ENCODE measurements around the gene JAK1. TPM values are rescaled to one million over a fixed set of nuclear protein-coding genes. Genes with fewer than 3 reads are reported as not detected.

The JAK1 gene
- total RNA-seq, 1 donor from 2014 or later = 156 TPM

- intact Hi-C loops (cut with DNase I) = no loop called here
- ATAC-seq = no peak
- no peaks in the 10 kb centered on the region for H3K27me3 ChIP-seq (ENCODE audit: low read depth)
- H3K36me3 ChIP-seq = peaks cover 70% of the 10 kb centered on the region
- no peak for TF ChIP-seq CTCF (IDR thresholded peaks at IDR 0.05)
- no peak overlapping the region for H3K27ac ChIP-seq
- H3K9me3 ChIP-seq = no peaks in the 10 kb centered on the region
- H3K4me3 ChIP-seq = no peak overlapping the region
- DNase-seq = no peak
- no peaks in the 10 kb centered on the region for H3K4me1 ChIP-seq
Observed at GRCh38 chr1:64880449-64880848, 85.9 kb downstream of the JAK1 start.

GRCh38 chr1:64878931-64879611 is 87.3 kb downstream of the JAK1 start:
- no peak for TF ChIP-seq CTCF (IDR thresholded peaks at IDR 0.05)
- peaks cover 84% of the 10 kb centered on the region for H3K36me3 ChIP-seq
- H3K27ac ChIP-seq = no peak overlapping the region

GRCh38 chr1:64878090-64878489 is 88.3 kb downstream of the JAK1 start:
- Histone ChIP-seq H3K9me3 (no peaks in the 10 kb centered on the region), H3K27me3 (ENCODE audit: low read depth) (no peaks in the 10 kb centered on the region), H3K4me3 (no peak overlapping the region), H3K27ac (no peak overlapping the region), H3K36me3 (peaks cover 87% of the 10 kb centered on the region), H3K4me1 (no peaks in the 10 kb centered on the region)
- intact Hi-C loops (cut with DNase I) = no loop called here
- no peak for DNase-seq
- TF ChIP-seq CTCF (IDR thresholded peaks at IDR 0.05) = no peak
- ATAC-seq = no peak

More at GRCh38 chr1:64878931-64879611, 87.3 kb downstream of the JAK1 start:
- Histone ChIP-seq H3K4me3 (no peak overlapping the region), H3K9me3 (no peaks in the 10 kb centered on the region), H3K4me1 (no peaks in the 10 kb centered on the region), H3K27me3 (ENCODE audit: low read depth) (no peaks in the 10 kb centered on the region)
- no peak for DNase-seq
- no peak for ATAC-seq
- intact Hi-C loops (cut with DNase I) = no loop called here

GRCh38 chr1:64877598-64877997 is 88.8 kb downstream of the JAK1 start:
- no peak for TF ChIP-seq CTCF (IDR thresholded peaks at IDR 0.05)
- no peak for ATAC-seq
- Histone ChIP-seq H3K9me3 (no peaks in the 10 kb centered on the region), H3K4me1 (no peaks in the 10 kb centered on the region), H3K4me3 (no peak overlapping the region), H3K27me3 (ENCODE audit: low read depth) (no peaks in the 10 kb centered on the region), H3K27ac (no peak overlapping the region), H3K36me3 (peaks cover 87% of the 10 kb centered on the region)
- no peak for DNase-seq
- intact Hi-C loops (cut with DNase I) = no loop called here

- ATAC-seq = no peak
- peaks cover 87% of the 10 kb centered on the region for H3K36me3 ChIP-seq
- intact Hi-C loops (cut with DNase I) = no loop called here
Observed at GRCh38 chr1:64877151-64877550, 89.2 kb downstream of the JAK1 start.

More at GRCh38 chr1:64877151-64877550, 89.2 kb downstream of the JAK1 start:
- no peak for TF ChIP-seq CTCF (IDR thresholded peaks at IDR 0.05)
- no peak for DNase-seq
- Histone ChIP-seq H3K9me3 (no peaks in the 10 kb centered on the region), H3K27ac (no peak overlapping the region), H3K4me1 (no peaks in the 10 kb centered on the region), H3K27me3 (ENCODE audit: low read depth) (no peaks in the 10 kb centered on the region), H3K4me3 (no peak overlapping the region)
